HEK293T (cell line): ENCODE measurements around the gene NEUROD4.

Source experiments
- CTCF ChIA-PET: fragments of 350-600 bp; formaldehyde crosslinking; extraction: SDS; loops from one replicate; lab custom pipeline; 2021; ENCODE audit warnings: antibody characterized with exemption, inconsistent platforms; lab: Yijun Ruan, JAX
- POLR2A ChIA-PET: fragments of 350-600 bp; formaldehyde crosslinking; extraction: SDS; loops from one replicate; lab custom pipeline; 2020; ENCODE audit warnings: antibody characterized with exemption, inconsistent platforms; lab: Yijun Ruan, JAX
- DNase-seq: peaks from one replicate; pipeline ENCODE4 v3.0.0; 2012; ENCODE audit warnings: mixed read lengths; ENCODE audit errors: extremely low spot score
- ARNT ChIP-seq: fragments of 450-650 bp; IDR thresholded peaks from 2 replicates; pipeline ENCODE4 v1.6.1; 2017; ENCODE audit warnings: mild to moderate bottlenecking
- BHLHE40 ChIP-seq: fragments of 450-650 bp; IDR thresholded peaks from 2 replicates; pipeline ENCODE4 v1.6.1; 2016; ENCODE audit warnings: mild to moderate bottlenecking, moderate library complexity, borderline replicate concordance
- CTBP1 ChIP-seq: fragments of 450-650 bp; IDR thresholded peaks from 2 replicates; pipeline ENCODE4 v1.6.1; 2016; ENCODE audit warnings: borderline replicate concordance
- ELF4 ChIP-seq: fragments of 450-650 bp; IDR thresholded peaks from 2 replicates; pipeline ENCODE4 v1.6.1; 2017; ENCODE audit warnings: antibody characterized with exemption
- FOXA1 ChIP-seq: fragments of 450-650 bp; IDR thresholded peaks from 2 replicates; pipeline ENCODE4 v1.6.1; 2016; ENCODE audit warnings: mild to moderate bottlenecking
- FOXK2 ChIP-seq: fragments of 450-650 bp; IDR thresholded peaks from 2 replicates; pipeline ENCODE4 v1.6.1; 2016; ENCODE audit warnings: mild to moderate bottlenecking
- FOXM1 ChIP-seq: fragments of 450-650 bp; IDR thresholded peaks from 2 replicates; pipeline ENCODE4 v1.6.1; 2017; ENCODE audit warnings: mild to moderate bottlenecking, borderline replicate concordance
- HDGF ChIP-seq: fragments of 450-650 bp; IDR thresholded peaks from 2 replicates; pipeline ENCODE4 v1.6.1; 2017; ENCODE audit warnings: antibody characterized with exemption, borderline replicate concordance
- L3MBTL2 ChIP-seq: fragments of 450-650 bp; conservative IDR thresholded peaks from 2 replicates; pipeline ENCODE4 v1.6.1; 2016; ENCODE audit warnings: mild to moderate bottlenecking
- LEF1 ChIP-seq: fragments of 450-650 bp; IDR thresholded peaks from 2 replicates; pipeline ENCODE4 v1.6.1; 2017; ENCODE audit warnings: mild to moderate bottlenecking, borderline replicate concordance
- NFRKB ChIP-seq: fragments of 450-650 bp; IDR thresholded peaks from 2 replicates; pipeline ENCODE4 v1.6.1; 2016; ENCODE audit warnings: mild to moderate bottlenecking, moderate library complexity
- SP1 ChIP-seq: fragments of 450-650 bp; IDR thresholded peaks from 2 replicates; pipeline ENCODE4 v1.6.1; 2017
- SUZ12 ChIP-seq: fragments of 450-650 bp; IDR thresholded peaks from 2 replicates; pipeline ENCODE4 v1.6.1; 2016; ENCODE audit warnings: mild to moderate bottlenecking
- TARDBP ChIP-seq: fragments of 450-650 bp; IDR thresholded peaks from 2 replicates; pipeline ENCODE4 v1.6.1; 2016
- ZNF384 ChIP-seq: fragments of 450-650 bp; IDR thresholded peaks from 2 replicates; pipeline ENCODE4 v1.6.1; 2016
- TF ChIP-seq, protein P1 (sequence below): fragments of 450-650 bp; IDR thresholded peaks from 2 replicates; pipeline ENCODE4 v1.6.1; 2016

The NEUROD4 gene

DNA sequence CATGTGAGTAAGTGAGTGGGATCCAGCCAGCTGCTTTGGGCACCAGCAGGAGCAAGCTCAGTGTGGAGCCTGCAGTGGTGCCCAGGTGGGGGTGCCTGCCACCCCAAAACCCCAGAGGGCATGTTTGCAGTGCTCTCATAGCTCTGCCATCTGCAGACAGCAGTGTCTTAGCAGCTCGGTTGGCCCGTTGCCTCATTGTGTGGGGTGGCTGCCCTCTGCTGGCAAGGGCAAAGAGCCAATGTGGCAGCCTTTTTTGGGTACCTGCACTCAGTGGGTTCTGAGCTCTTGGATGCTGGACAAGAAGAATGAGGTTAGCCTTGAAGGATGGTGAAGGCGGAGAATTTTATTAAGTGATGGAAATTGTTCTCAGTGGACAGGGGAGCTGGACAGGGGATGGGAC, 52.3 kb downstream of the NEUROD4 start:
- TF ChIP-seq LEF1 (no peak), NFRKB (no peak), FOXK2 (no peak), TARDBP (no peak), ELF4 (no peak), FOXA1 (no peak), SP1 (no peak), FOXM1 (no peak), SUZ12 (no peak), CTBP1 (no peak), L3MBTL2 (no peak), HDGF (no peak), BHLHE40 (no peak), ARNT (no peak), ZNF384 (no peak)
- TF ChIP-seq, protein P1, sequence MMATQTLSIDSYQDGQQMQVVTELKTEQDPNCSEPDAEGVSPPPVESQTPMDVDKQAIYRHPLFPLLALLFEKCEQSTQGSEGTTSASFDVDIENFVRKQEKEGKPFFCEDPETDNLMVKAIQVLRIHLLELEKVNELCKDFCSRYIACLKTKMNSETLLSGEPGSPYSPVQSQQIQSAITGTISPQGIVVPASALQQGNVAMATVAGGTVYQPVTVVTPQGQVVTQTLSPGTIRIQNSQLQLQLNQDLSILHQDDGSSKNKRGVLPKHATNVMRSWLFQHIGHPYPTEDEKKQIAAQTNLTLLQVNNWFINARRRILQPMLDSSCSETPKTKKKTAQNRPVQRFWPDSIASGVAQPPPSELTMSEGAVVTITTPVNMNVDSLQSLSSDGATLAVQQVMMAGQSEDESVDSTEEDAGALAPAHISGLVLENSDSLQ: no peak
- POLR2A ChIA-PET: no interaction called here
- no peak for DNase-seq
- CTCF ChIA-PET: interaction anchor here (0.7 to 6.2 kb wide), 8 partner anchors 23 to 241 kb away, joined by 3 to 51 read pairs (median 3); no protein-coding TSS in a partner anchor

GRCh38 chr12:55073043-55074022, 53.6 kb downstream of the NEUROD4 start:
- peak; percentile 59 for DNase-seq
- CTCF ChIA-PET: interaction anchor here (1.6 to 6.2 kb wide), 4 partner anchors 66 to 81 kb away, joined by 3 to 51 read pairs (median 13); no protein-coding TSS in a partner anchor
- POLR2A ChIA-PET: no interaction called here
- TF ChIP-seq ARNT (no peak), FOXA1 (no peak), SP1 (no peak), NFRKB (no peak), CTBP1 (no peak), ZNF384 (no peak), TARDBP (no peak)

- CTCF ChIA-PET: interaction anchor here (2.4 kb wide), 1 partner anchor 81 kb away, joined by 15 read pairs; no protein-coding TSS in a partner anchor
- no peak for DNase-seq
- POLR2A ChIA-PET: no interaction called here
- no peak for TF ChIP-seq NFRKB
- TF ChIP-seq ARNT: no peak
- no peak for TF ChIP-seq FOXM1
- no peak for TF ChIP-seq ELF4
- no peak for TF ChIP-seq BHLHE40
- TF ChIP-seq, protein P1: no peak
- TF ChIP-seq LEF1: no peak
- TF ChIP-seq FOXA1: no peak
- no peak for TF ChIP-seq HDGF
- no peak for TF ChIP-seq FOXK2
- TF ChIP-seq SUZ12: no peak
- no peak for TF ChIP-seq TARDBP
- no peak for TF ChIP-seq SP1
- no peak for TF ChIP-seq ZNF384
Measured at GRCh38 chr12:55074806-55075205, 55.0 kb downstream of the NEUROD4 start.
